ENCODE results near the gene FOLR1. TPM values are rescaled to one million over a fixed set of nuclear protein-coding genes. Genes with fewer than 3 reads are reported as not detected.

The FOLR1 gene
- total RNA-seq, 1 donor from 2014 or later, result 1.2 TPM

DNA sequence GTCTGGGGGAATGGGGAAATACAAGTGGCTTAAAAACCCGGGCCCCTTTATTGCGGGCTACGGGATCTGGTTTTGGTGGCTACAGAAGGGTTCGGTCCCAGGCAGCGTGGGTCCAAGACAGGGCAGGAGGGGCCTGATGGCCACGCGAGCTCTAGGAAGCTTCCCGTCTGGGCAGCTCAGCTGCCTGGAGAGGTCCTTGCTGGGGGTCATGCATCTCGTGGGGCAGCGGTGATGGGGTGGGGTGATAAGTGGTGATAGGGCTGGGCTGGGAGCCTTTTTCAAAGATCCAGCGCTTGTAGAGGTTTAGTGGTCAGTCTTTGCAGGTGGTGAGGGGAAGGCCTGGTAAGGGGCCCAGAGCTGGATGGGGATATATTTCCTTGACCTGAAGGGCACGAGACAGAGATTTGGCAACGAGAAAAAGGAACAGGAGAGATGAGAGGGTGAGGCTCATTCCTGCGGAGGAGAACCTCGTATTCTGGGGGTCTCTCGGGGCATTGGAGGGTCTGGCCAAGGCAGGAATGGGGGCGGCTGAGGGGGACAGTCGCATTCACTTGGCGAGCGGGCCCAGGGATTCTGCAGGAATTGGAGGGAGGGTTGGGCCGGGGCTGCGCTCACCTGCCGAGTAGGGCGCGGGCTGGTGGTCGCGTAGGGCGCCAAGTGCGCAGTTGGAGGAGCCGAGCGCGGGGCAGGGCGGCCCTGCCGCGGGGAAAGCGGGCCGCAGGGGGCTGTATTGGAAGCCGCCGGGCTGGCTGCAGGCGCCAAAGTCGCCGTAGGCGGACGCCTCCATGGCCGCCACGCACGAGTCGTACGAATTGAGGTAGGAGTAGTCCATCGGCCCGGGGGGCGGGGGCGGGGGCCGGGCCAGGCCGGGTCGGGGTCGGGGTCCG lies 51.5 kb downstream of the FOLR1 start:
- no peak for DNase-seq (ENCODE audit: low spot score)
- intact Hi-C loops (cut with DNase I), result no loop called here
- no peak for ATAC-seq

DNA sequence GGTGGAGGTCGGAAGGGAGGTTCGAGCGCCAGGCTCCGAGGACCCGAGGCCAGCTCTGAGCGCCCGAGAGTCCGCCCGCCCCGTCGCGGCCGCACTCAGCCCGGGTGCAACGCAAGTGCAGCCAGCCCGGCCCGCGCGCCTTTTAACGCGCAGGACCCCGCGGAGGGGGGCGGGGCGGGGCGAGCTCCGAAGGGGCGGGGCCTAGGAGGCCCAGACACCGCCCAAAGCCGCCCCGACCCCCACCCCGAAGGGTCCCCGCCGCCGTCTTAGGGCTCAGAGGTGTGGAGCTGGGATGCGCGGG lies 52.1 kb downstream of the FOLR1 start, which contains the start of gene PHOX2A:
Gene PHOX2A, minus strand, starts transcription at position 117 of the 301 bp plus-strand sequence. CDS start 172 bp downstream, outside the sequence.
- intact Hi-C loops (cut with DNase I), result no loop called here
- ATAC-seq (no peak), DNase-seq (ENCODE audit: low spot score) (no peak)

DNA sequence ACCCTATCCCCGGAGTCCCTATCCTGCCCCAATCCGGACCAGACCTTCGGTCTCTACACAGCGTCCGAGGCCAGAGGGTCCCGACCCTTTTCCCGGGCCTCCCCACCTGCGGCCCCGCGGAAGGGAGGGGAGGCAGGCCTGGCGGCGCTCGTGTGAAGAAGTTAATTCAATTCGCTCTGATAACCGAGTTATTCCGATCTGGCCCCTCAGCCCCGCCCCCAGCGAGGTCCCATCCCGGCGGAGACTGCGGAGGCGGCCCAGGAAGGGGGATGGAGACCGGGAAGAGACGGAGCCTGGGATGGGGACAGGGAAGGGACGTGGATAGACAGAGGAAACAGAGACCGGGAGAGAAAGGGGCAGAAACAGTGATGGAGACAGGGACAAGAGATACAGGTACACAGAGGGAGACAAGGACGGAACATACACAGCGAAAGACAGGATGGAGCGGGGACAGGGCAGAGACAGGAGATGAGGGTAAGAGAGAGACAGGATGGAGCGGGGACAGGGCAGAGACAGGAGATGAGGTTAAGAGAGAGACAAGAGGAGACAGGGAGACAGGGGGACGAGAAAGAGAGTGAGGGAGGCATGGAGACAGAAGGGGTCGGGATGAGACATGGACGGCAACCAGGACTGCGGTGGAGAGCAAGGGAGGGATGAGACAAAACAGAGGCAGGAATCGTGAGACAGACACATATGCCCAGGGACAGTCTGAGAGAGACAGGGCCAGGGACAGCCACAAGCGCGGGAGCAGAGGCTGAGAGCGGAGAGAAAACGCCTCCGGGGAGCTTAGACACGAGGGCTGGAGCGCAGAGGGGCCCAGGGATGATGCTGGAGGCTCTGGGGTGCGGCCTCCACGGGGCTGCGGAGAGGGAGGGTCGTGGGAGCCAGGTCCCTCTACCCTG lies 52.7 kb downstream of the FOLR1 start:
- no peak for ATAC-seq
- no peak for DNase-seq (ENCODE audit: low spot score)
- intact Hi-C loops (cut with DNase I), result no loop called here

DNA sequence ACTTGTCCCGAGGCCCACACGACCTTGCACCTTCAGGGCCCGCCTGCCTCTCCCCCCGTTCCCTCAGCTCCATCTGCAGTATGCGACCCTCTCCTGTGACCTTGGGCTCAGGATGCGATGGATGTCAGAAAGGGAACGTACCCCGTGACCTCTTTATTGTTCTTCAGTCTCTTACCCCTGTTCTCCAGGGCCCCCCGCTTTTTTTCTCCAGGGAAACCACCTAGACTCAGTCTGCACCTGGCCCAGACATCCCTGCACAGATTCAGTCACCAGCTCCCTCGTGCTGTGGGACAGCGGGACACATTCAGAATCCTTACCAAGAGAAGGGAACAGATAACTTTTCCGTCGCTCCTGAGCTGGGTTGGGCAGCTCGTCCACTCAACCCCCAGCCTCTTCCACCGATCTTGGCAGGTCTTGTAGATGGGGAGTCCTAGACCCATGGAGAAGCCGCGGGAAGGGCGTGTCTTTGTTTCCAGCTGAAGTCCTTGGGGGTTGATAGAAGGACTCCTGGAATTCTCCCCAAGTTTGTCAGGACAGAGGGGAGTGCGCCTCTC lies 53.4 kb downstream of the FOLR1 start:
- ATAC-seq (no peak), DNase-seq (ENCODE audit: low spot score) (no peak)
- intact Hi-C loops (cut with DNase I), result no loop called here

Other genes with a start within 250 kb of the FOLR1 start
- gene IL18BP, start 193.2 kb upstream of the FOLR1 start, total RNA-seq, result 13.5 TPM
- 241 TPM for gene NUMA1, start 111.6 kb upstream of the FOLR1 start, total RNA-seq
- 8.7 TPM for gene LRRC51, start 111.3 kb upstream of the FOLR1 start, total RNA-seq
- gene LAMTOR1, start 88.8 kb upstream of the FOLR1 start, total RNA-seq, result 70.8 TPM
- gene TOMT, start 86.2 kb upstream of the FOLR1 start, total RNA-seq, result not detected
- 21.4 TPM for gene ANAPC15, start 79.4 kb upstream of the FOLR1 start, total RNA-seq
- 1.1 TPM for gene FOLR3, start 56.4 kb upstream of the FOLR1 start, total RNA-seq
- 28.4 TPM for gene FOLR2, start 24.7 kb downstream of the FOLR1 start, total RNA-seq
- gene INPPL1, start 32.6 kb downstream of the FOLR1 start, total RNA-seq, result 142 TPM
- gene PHOX2A, start 52.0 kb downstream of the FOLR1 start, total RNA-seq, result not detected
- 18.1 TPM for gene CLPB, start 242.4 kb downstream of the FOLR1 start, total RNA-seq